ENCODE measurements around the gene MTHFSD.

MTHFSD gene

GRCh38 chr16:86498671-86499439, 56.2 kb downstream of the MTHFSD start:
- in situ Hi-C loops (cut with MboI; ENCODE audit: low pct_unique_long_range_greater_than_20kb, low sequenced_read_pairs, unreplicated experiment): no loop called here
- TF ChIP-seq CTCF (IDR thresholded peaks at IDR 0.05; ENCODE audit: extremely low read depth, insufficient read depth, missing control alignments): no peak
- peak; percentile 30 for DNase-seq (ENCODE audit: low spot score)

- DNase-seq (ENCODE audit: low spot score): peak; percentile 53
- in situ Hi-C loops (cut with MboI; ENCODE audit: low pct_unique_long_range_greater_than_20kb, low sequenced_read_pairs, unreplicated experiment): no loop called here
- no peak for TF ChIP-seq CTCF (IDR thresholded peaks at IDR 0.05; ENCODE audit: extremely low read depth, insufficient read depth, missing control alignments)
Observed at GRCh38 chr16:86498155-86498670, 56.8 kb downstream of the MTHFSD start.

GRCh38 chr16:86497551-86498021, 57.4 kb downstream of the MTHFSD start:
- in situ Hi-C loops (cut with MboI; ENCODE audit: low pct_unique_long_range_greater_than_20kb, low sequenced_read_pairs, unreplicated experiment): no loop called here
- TF ChIP-seq CTCF (IDR thresholded peaks at IDR 0.05; ENCODE audit: extremely low read depth, insufficient read depth, missing control alignments): no peak

GRCh38 chr16:86496929-86497461, 58.0 kb downstream of the MTHFSD start:
- TF ChIP-seq CTCF (IDR thresholded peaks at IDR 0.05; ENCODE audit: extremely low read depth, insufficient read depth, missing control alignments): no peak
- peak; percentile 36 for DNase-seq (ENCODE audit: low spot score)
- in situ Hi-C loops (cut with MboI; ENCODE audit: low pct_unique_long_range_greater_than_20kb, low sequenced_read_pairs, unreplicated experiment): no loop called here

More at GRCh38 chr16:86497551-86498021, 57.4 kb downstream of the MTHFSD start:
- DNase-seq (ENCODE audit: low spot score): peak; percentile 30

- no peak for TF ChIP-seq CTCF (IDR thresholded peaks at IDR 0.05; ENCODE audit: extremely low read depth, insufficient read depth, missing control alignments)
- in situ Hi-C loops (cut with MboI; ENCODE audit: low pct_unique_long_range_greater_than_20kb, low sequenced_read_pairs, unreplicated experiment): no loop called here
- DNase-seq (ENCODE audit: low spot score): peak; percentile 40
Observed at GRCh38 chr16:86496262-86496928, 58.6 kb downstream of the MTHFSD start.

- DNase-seq (ENCODE audit: low spot score): peak; percentile 34
- no peak for TF ChIP-seq CTCF (IDR thresholded peaks at IDR 0.05; ENCODE audit: extremely low read depth, insufficient read depth, missing control alignments)
- in situ Hi-C loops (cut with MboI; ENCODE audit: low pct_unique_long_range_greater_than_20kb, low sequenced_read_pairs, unreplicated experiment): no loop called here
Observed at GRCh38 chr16:86495756-86496261, 59.2 kb downstream of the MTHFSD start.

Data from GM13977 (cell line).